Epithelial cell of prostate (primary cell): ENCODE results near the gene ASIC3.
"Not testable (repeated sequence)": the region's sequence is repeated elsewhere in the genome, so short reads cannot be mapped to it uniquely, and the experiment has no call there.

Experiments used
- DNase-seq: peaks from one replicate; pipeline ENCODE4 v3.0.0-alpha.2; 2011; ENCODE audit warnings: low read depth, low spot score
- H3K27ac ChIP-seq: fragments of 450-650 bp; 2 replicates; pipeline ENCODE4 v1.5.1; 2017; ENCODE audit warnings: mild to moderate bottlenecking

Gene ASIC3

DNA sequence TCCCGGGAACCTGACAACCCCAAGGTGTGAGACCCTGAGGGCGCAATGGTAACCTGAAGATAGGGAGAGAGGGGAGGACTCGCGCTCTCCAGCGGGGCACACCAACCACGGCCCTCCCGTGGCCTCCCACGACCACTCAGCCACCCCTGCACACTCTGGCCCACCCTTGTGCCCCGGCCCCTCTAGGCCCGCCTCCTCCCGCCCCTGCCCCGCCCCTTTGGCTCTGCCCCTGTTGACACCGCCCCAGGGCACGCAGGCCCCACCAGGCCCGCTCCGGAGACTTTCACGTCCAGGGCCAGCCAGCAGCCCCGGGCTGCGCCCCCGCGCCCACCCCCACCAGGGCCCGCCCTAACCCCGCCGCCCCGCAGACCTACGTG is 35.0 kb upstream of the ASIC3 start:
- H3K27ac ChIP-seq: no peak overlapping the region
- no peak for DNase-seq

GRCh38 chr7:151013733-151014497 is 34.4 kb upstream of the ASIC3 start:
- DNase-seq: no peak
- H3K27ac ChIP-seq: no peak overlapping the region

DNA sequence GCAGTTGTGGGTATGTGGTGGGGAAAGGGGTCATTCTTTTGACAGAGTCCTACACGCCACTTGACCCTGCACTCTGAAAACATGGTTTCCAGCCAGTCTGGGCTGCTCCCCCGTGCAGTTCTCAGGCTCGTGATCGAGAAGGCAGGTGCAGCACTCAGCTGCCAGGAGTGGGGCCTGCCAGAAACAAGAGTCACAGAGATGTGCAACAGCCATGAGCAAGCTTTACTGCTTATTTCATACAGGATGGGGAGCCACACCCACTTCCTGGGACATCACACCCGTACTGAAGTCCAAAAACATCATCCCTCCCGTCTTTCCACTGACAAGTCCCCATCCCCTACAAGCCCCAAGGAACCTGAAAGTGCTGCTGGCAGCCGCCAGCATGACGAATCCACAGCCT is 33.4 kb upstream of the ASIC3 start:
- no peak for DNase-seq
- H3K27ac ChIP-seq: no peak overlapping the region

DNA sequence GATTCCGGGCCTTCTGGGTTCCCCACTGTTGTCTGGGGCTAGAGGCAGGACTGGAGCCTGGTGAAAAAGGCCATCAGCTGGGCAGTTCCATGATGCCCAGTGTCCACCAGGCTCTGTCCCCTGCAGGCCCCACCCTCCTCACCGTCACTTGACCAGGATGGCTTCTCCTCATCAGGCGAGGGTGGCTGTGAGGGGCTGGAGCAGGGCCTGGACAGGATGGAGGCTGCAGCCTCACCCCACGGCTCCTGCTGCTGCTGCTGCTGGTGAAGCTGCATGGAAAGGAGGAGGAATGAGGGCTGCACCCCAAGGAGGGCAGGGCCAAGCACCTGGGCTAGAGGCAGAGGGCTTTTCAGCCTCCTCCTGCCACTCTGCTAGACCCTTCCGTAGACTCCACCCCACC is 32.4 kb upstream of the ASIC3 start:
- no peak overlapping the region for H3K27ac ChIP-seq
- no peak for DNase-seq

GRCh38 chr7:151016505-151016904 is 31.8 kb upstream of the ASIC3 start:
- no peak overlapping the region for H3K27ac ChIP-seq
- DNase-seq: no peak

GRCh38 chr7:151016942-151017341 is 31.4 kb upstream of the ASIC3 start:
- H3K27ac ChIP-seq: no peak overlapping the region
- no peak for DNase-seq

DNA sequence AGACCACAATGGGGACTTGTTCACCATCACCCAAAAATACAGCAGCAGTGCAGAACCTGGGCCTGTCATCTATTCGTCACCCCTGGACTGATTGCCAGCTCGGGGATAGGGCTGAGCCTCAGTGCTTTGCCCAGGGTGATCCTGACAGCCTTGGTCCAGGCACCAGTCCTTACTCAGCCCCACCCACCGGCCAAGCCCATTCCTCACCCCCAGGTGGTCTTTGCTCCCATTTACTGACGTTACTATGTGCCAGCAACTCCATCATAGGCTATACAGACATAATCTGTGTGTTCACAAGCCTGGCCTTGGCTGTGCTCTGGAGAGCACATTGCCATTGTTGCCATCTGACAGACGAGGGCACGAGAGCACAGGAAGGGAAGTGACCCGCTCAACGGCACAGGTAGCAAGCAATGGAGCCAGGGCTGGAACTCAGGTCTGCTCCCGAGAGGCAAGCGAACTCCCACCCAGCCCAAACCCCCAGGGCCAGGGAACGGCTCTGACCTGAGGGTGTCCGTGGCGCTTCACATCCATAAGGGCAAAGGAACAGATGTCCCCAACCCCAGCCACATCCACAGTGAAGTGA is 30.9 kb upstream of the ASIC3 start:
- no peak overlapping the region for H3K27ac ChIP-seq
- no peak for DNase-seq

DNA sequence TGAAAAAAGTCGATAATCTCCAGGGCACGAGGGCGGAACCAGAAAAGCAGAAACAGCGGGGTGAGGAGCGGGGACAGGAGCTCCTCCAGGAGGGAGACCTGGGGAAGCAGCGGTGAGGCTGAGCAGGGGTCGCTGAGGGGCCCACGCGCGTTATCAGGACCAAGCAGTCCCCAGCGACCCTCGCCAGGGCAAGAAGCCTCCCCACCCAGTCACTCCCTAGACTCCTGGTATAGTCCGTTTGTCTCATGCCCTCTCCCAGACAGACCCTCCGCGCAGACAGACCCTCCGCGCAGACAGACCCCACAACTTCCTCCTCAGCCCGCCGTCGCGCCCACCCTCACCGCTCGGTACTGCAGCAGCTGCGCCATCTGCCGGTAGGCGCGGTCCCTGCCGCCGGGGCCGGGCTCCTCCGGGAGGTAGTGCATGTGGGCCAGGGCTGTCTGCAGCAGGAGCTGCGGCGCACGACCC is 30.3 kb upstream of the ASIC3 start:
- DNase-seq: no peak
- H3K27ac ChIP-seq: no peak overlapping the region

- H3K27ac ChIP-seq: no peak overlapping the region
- DNase-seq: no peak
Measured at GRCh38 chr7:151018421-151019129, 29.8 kb upstream of the ASIC3 start.

DNA sequence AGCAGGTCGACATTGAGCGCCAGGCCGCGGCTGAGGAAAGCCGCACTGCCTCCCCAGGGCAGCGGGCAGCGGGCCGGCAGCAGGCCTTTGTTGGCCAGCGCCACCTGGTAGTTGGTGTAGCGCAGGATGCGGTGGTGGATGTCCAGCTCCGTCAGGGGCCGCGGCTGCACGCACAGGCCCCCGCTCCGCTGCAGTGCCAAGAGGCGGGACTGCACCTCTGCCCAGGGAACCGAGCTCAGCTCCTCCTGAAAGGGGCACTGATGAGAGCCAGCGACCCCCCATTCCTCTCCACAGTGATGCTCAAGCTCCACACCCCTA is 29.2 kb upstream of the ASIC3 start:
- no peak for DNase-seq
- H3K27ac ChIP-seq: no peak overlapping the region

GRCh38 chr7:151020231-151020630 is 28.1 kb upstream of the ASIC3 start:
- H3K27ac ChIP-seq: no peak overlapping the region
- no peak for DNase-seq

GRCh38 chr7:151023232-151023631 is 25.1 kb upstream of the ASIC3 start:
- H3K27ac ChIP-seq: no peak overlapping the region
- DNase-seq: no peak

DNA sequence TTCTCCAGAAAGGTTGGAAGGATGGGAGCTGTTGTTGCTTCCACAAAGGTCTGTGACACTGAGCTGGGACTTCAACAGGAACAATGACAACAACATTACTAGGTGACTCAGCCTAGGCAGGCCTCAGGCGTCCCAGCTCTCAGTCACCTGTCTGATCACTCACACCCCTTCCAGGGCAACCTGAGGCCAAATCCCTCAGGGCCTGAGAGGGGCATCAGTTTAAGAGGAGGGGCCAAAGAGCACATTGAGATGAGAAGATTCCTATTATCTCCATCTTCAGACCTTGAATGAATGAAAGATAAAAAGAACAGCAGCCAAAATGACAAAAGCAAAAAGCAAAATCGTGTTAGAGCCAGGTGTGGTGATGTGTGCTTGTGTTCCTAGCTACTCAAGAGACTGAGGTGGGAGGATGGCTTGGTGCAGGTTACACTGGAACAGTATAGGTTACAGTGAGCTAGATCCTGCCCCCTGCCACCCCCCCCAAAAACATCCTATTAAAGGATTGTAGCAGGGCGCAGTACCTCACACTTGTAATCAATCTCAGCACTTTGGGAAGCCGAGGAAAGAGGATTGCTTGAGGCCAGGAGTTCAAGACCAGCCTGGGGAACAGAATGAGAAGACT is 23.8 kb upstream of the ASIC3 start, which contains the start of gene ATG9B:
ATG9B (minus strand) TSS at position 60 of the 622 bp plus-strand sequence. CDS start 71 bp downstream, outside the sequence.
- H3K27ac ChIP-seq: peak within 1 kb of the TSS; percentile 75
- no peak for DNase-seq

GRCh38 chr7:151025924-151026671 is 22.2 kb upstream of the ASIC3 start:
- peak; percentile 69 for DNase-seq
- peak overlapping the region; percentile 75 for H3K27ac ChIP-seq

GRCh38 chr7:151026771-151027727 is 21.3 kb upstream of the ASIC3 start:
- not testable (repeated sequence) for DNase-seq
- H3K27ac ChIP-seq: peak overlapping the region; percentile 75

DNA sequence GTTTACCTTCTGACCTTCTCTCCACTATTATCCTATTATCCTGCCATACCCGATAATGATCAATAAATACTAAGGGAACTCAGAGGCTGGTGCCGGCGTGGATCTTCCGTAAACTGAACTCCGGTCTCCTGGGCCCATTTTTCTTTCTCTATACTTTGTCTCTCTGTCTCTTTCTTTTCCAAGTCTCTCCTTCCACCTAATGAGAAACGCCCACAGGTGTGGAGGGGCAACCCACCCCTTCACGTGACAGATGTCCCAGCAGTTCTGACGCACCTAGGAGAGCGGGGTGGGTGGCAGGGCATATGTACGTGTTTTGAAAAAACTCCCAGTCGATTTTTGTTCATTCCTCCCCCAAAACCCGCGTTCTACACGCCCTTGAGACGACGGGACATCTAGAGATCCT is 20.6 kb upstream of the ASIC3 start:
- peak overlapping the region; percentile 75 for H3K27ac ChIP-seq
- not testable (repeated sequence) for DNase-seq

DNA sequence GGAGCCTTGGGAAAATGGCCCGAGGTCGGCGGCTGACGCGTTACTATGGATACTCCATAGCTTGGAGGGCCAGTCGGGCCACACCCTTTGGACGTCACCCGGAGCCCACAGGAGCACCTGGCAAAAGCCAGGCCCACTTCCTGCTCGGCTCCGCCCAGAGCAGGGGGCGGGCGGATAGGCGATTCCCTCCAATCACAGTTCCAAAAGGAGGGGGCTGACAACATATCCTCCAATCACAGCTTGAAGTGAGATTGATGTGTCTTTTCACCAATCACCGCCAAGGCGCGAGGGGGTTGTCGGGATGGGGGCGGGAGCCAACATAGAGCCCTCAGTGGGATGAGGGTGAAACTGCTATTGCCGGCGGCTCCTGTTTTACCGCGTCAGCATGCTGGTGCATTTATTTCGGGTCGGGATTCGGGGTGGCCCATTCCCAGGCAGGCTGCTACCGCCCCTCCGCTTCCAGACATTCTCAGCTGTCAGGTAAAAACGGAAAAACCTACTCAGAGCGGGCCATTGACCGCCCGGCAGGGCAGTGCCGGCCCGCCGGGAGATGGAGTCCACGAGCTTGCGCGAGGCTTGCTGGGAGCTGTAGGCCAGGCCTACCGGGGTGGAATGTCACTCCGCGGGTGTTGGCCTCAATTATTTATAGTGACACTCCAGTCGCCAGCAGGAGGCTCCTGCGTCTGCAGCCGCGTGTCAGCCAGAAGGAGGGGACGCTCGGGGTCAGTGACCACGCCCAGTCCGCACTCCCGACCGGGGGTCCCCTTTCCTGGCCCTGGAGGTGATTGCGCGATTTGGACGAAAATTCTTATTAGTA is 20.0 kb upstream of the ASIC3 start, which contains the start of gene ABCB8:
ABCB8 (plus strand) TSS at position 320 of the 817 bp plus-strand sequence; CDS start at position 386, 66 bp downstream.
- H3K27ac ChIP-seq: peak within 1 kb of the TSS; percentile 75
- DNase-seq: peak; percentile 95

- no peak for DNase-seq
- peak overlapping the region; percentile 75 for H3K27ac ChIP-seq
Measured at GRCh38 chr7:151028948-151029501, 19.3 kb upstream of the ASIC3 start.
